Measurements from ENCODE around the gene MRAS.

The MRAS gene

DNA sequence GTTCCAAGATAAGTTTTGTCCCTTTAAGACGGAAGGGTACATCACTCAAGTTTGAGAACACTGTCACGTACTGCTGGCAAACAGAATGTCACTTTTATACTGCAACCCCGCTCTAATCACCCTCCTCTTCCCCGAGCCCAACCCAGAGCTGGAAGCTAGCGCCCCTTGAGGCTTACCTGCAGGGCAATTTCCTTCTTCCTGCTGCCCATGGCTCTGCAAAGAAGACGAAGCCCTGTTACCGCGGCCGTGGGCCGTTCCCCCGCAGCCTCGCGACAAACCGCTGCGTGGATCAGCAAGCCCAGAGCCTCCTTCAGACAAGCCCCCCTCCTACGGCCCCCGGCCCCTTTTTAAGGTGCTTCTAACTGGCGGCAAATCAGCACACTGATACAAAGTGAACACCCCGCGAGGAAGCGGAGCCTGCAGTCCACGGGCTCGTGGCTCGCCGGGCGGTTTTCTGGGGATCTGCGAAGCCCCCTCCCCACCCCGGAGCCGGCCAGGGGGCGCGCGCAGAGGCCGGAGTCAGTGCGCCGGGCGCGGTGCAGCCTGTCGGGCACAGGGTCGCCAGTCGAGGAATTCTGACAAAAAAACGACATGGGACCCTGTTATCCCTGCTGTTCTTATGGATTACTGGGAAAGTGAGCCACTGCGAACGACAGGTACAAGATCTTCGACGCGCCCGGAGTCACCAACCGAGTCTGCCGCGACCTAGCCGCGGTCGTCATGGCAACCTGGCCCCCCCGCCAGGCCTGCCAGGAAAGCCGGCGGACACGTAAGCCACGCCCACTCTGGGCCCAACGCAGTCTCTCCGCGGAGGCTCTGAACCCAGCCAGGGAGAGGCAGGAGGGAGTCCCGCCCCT lies 19.0 kb upstream of the MRAS start, which contains the start of gene NME9:
Gene NME9 (minus strand): TSS at position 725 of the 857 bp plus-strand sequence. CDS start 516 bp downstream, at position 209.
- peak; percentile 92 to 95 (median 95) for DNase-seq
- POLR2A ChIA-PET, result no interaction called here
- no peaks in the 10 kb centered on the region for H3K9me3 ChIP-seq (ENCODE audit: control extremely low read depth in 1 of 5, control insufficient read depth in 4 of 5, insufficient read depth in 2 of 5, low read depth in 1 of 5, low read length in 4 of 5)
- WGBS (ENCODE audit: insufficient coverage), result 0% methylated on average over 46 of the region's 62 CpGs
- H3K4me3 ChIP-seq (ENCODE audit: control insufficient read depth in 1 of 7, extremely low read depth in 1 of 7, insufficient read depth in 4 of 7, low read depth in 2 of 7, low read length in 6 of 7), result peak within 1 kb of the TSS; percentile 67 to 91 (median 79)
- H3K4me1 ChIP-seq (ENCODE audit: control extremely low read depth in 1 of 4, control insufficient read depth in 4 of 4, insufficient read depth in 4 of 4, low read length in 3 of 4), result peaks cover 5 to 20% (median 16%) of the 10 kb centered on the region in 4 experiments
- H3K27me3 ChIP-seq (replicated peaks in 2 of 5; ENCODE audit: control insufficient read depth in 4 of 5, insufficient read depth in 5 of 5, low read length in 4 of 5), result no peaks in the 10 kb centered on the region
- H3K27ac ChIP-seq (ENCODE audit: insufficient read depth in 1 of 2, low read depth in 1 of 2, low read length in 2 of 2, poor library complexity in 1 of 2, severe bottlenecking in 2 of 2), result peak within 1 kb of the TSS; percentile 1 to 63
- CTCF ChIA-PET, result interaction anchor here (0.7 to 1.7 kb wide), 8 partner anchors 9 to 120 kb away, joined by 3 to 10 read pairs (median 3); no protein-coding TSS in a partner anchor
- no peaks in the 10 kb centered on the region for H3K36me3 ChIP-seq (ENCODE audit: control insufficient read depth in 4 of 4, insufficient read depth in 4 of 4, low read length in 3 of 4)

DNA sequence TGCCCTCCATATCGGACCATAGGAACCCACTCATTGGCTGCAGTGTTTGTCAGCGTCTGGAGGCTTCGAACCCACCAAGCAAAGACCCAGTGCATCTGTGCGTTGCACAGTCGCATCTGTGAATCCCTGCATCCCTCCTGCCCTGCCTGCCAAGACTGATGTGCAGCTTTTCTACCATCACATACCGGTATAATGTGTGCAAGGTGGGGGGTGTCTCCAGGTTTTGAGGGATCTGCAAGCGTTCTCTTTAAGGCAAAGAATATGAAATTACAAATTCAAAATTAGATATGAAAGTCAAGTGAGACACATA lies 18.4 kb upstream of the MRAS start:
- POLR2A ChIA-PET, result no interaction called here
- no peaks in the 10 kb centered on the region for H3K9me3 ChIP-seq (ENCODE audit: control extremely low read depth in 1 of 5, control insufficient read depth in 4 of 5, insufficient read depth in 2 of 5, low read depth in 1 of 5, low read length in 4 of 5)
- WGBS (ENCODE audit: insufficient coverage), result 0% methylated on average over 3 of the region's 7 CpGs
- H3K27ac ChIP-seq (ENCODE audit: insufficient read depth in 1 of 2, low read depth in 1 of 2, low read length in 2 of 2, poor library complexity in 1 of 2, severe bottlenecking in 2 of 2), result no peak overlapping the region
- CTCF ChIA-PET, result interaction anchor here (1.1 to 7.1 kb wide), 4 partner anchors 9 to 144 kb away, joined by 3 to 65 read pairs (median 6); partner anchors contain the start of genes ARMC8 and MRAS
- DNase-seq, result no peak
- no peaks in the 10 kb centered on the region for H3K27me3 ChIP-seq (replicated peaks in 2 of 5; ENCODE audit: control insufficient read depth in 4 of 5, insufficient read depth in 5 of 5, low read length in 4 of 5)
- H3K4me3 ChIP-seq (ENCODE audit: control insufficient read depth in 1 of 7, extremely low read depth in 1 of 7, insufficient read depth in 4 of 7, low read depth in 2 of 7, low read length in 6 of 7), result peak overlapping the region in 6 of 7 experiments; percentile 67 to 91 (median 81)
- H3K36me3 ChIP-seq (ENCODE audit: control insufficient read depth in 4 of 4, insufficient read depth in 4 of 4, low read length in 3 of 4), result no peaks in the 10 kb centered on the region
- peaks cover 5 to 18% (median 16%) of the 10 kb centered on the region in 4 experiments for H3K4me1 ChIP-seq (ENCODE audit: control extremely low read depth in 1 of 4, control insufficient read depth in 4 of 4, insufficient read depth in 4 of 4, low read length in 3 of 4)

GRCh38 chr3:138331143-138331894 lies 17.1 kb upstream of the MRAS start:
- Histone ChIP-seq H3K27ac (ENCODE audit: insufficient read depth in 1 of 2, low read depth in 1 of 2, low read length in 2 of 2, poor library complexity in 1 of 2, severe bottlenecking in 2 of 2) (no peak overlapping the region), H3K36me3 (ENCODE audit: control insufficient read depth in 4 of 4, insufficient read depth in 4 of 4, low read length in 3 of 4) (no peaks in the 10 kb centered on the region), H3K4me3 (ENCODE audit: control insufficient read depth in 1 of 7, extremely low read depth in 1 of 7, insufficient read depth in 4 of 7, low read depth in 2 of 7, low read length in 6 of 7) (no peak overlapping the region), H3K27me3 (replicated peaks in 2 of 5; ENCODE audit: control insufficient read depth in 4 of 5, insufficient read depth in 5 of 5, low read length in 4 of 5) (no peaks in the 10 kb centered on the region), H3K4me1 (ENCODE audit: control extremely low read depth in 1 of 4, control insufficient read depth in 4 of 4, insufficient read depth in 4 of 4, low read length in 3 of 4) (peaks cover 5 to 18% (median 16%) of the 10 kb centered on the region in 4 experiments), H3K9me3 (ENCODE audit: control extremely low read depth in 1 of 5, control insufficient read depth in 4 of 5, insufficient read depth in 2 of 5, low read depth in 1 of 5, low read length in 4 of 5) (no peaks in the 10 kb centered on the region)
- POLR2A ChIA-PET, result interaction anchor here (0.7 kb wide), 1 partner anchor 14 kb away, joined by 3 read pairs; no protein-coding TSS in a partner anchor
- CTCF ChIA-PET, result interaction anchor here (0.8 to 7.1 kb wide), 14 partner anchors 9 to 593 kb away, joined by 3 to 65 read pairs (median 4); partner anchors contain the start of genes ARMC8 and MRAS
- DNase-seq, result peak in 2 of 3 donors; percentile 47 to 59
- WGBS (ENCODE audit: insufficient coverage), result 100% methylated on average over 1 of the region's 6 CpGs

GRCh38 chr3:138332472-138333073 lies 15.8 kb upstream of the MRAS start:
- POLR2A ChIA-PET, result no interaction called here
- CTCF ChIA-PET, result interaction anchor here (1.1 to 7.1 kb wide), 4 partner anchors 13 to 591 kb away, joined by 3 to 65 read pairs (median 8); partner anchors contain the start of gene MRAS
- Histone ChIP-seq H3K9me3 (ENCODE audit: control extremely low read depth in 1 of 5, control insufficient read depth in 4 of 5, insufficient read depth in 2 of 5, low read depth in 1 of 5, low read length in 4 of 5) (no peaks in the 10 kb centered on the region), H3K4me3 (ENCODE audit: control insufficient read depth in 1 of 7, extremely low read depth in 1 of 7, insufficient read depth in 4 of 7, low read depth in 2 of 7, low read length in 6 of 7) (no peak overlapping the region), H3K4me1 (ENCODE audit: control extremely low read depth in 1 of 4, control insufficient read depth in 4 of 4, insufficient read depth in 4 of 4, low read length in 3 of 4) (peaks cover 5 to 18% (median 16%) of the 10 kb centered on the region in 4 experiments), H3K36me3 (ENCODE audit: control insufficient read depth in 4 of 4, insufficient read depth in 4 of 4, low read length in 3 of 4) (no peaks in the 10 kb centered on the region), H3K27me3 (replicated peaks in 2 of 5; ENCODE audit: control insufficient read depth in 4 of 5, insufficient read depth in 5 of 5, low read length in 4 of 5) (no peaks in the 10 kb centered on the region), H3K27ac (ENCODE audit: insufficient read depth in 1 of 2, low read depth in 1 of 2, low read length in 2 of 2, poor library complexity in 1 of 2, severe bottlenecking in 2 of 2) (no peak overlapping the region)
- no CpG with 5 or more reads among the region's 4 CpGs for WGBS (ENCODE audit: insufficient coverage)
- peak; percentile 45 to 73 (median 72) for DNase-seq

DNA sequence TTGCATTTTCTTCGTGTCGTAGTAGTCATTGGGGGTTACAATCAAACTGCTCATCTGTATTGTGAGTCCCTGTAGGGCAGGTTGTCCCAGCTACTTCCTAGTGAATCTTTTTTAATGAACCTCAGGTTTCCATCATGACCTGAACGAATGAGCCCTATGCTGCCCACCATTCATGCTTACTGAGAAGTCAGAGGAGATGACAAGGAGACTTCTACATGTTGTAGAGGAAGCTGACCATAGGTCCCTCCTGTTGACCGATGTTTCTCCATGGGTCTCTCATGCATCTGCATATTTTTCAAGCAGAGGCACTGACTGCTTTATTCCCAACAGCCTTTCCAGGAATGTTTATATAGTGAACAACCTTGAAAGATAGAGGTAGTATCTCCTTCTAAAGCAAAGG lies 13.8 kb upstream of the MRAS start:
- WGBS (ENCODE audit: insufficient coverage), result 93% methylated on average over 3 of the region's 4 CpGs
- ChIA-PET CTCF (interaction anchor here (1.2 to 7.1 kb wide), 2 partner anchors 11 to 581 kb away, joined by 3 to 65 read pairs; partner anchors contain the start of gene MRAS), POLR2A (no interaction called here)
- no peaks in the 10 kb centered on the region for H3K9me3 ChIP-seq (ENCODE audit: control extremely low read depth in 1 of 5, control insufficient read depth in 4 of 5, insufficient read depth in 2 of 5, low read depth in 1 of 5, low read length in 4 of 5)
- no peak overlapping the region for H3K4me3 ChIP-seq (ENCODE audit: control insufficient read depth in 1 of 7, extremely low read depth in 1 of 7, insufficient read depth in 4 of 7, low read depth in 2 of 7, low read length in 6 of 7)
- DNase-seq, result no peak
- no peak overlapping the region for H3K27ac ChIP-seq (ENCODE audit: insufficient read depth in 1 of 2, low read depth in 1 of 2, low read length in 2 of 2, poor library complexity in 1 of 2, severe bottlenecking in 2 of 2)
- peaks cover 0 to 6% (median 4%) of the 10 kb centered on the region in 4 experiments for H3K4me1 ChIP-seq (ENCODE audit: control extremely low read depth in 1 of 4, control insufficient read depth in 4 of 4, insufficient read depth in 4 of 4, low read length in 3 of 4)
- H3K27me3 ChIP-seq (replicated peaks in 2 of 5; ENCODE audit: control insufficient read depth in 4 of 5, insufficient read depth in 5 of 5, low read length in 4 of 5), result no peaks in the 10 kb centered on the region
- H3K36me3 ChIP-seq (ENCODE audit: control insufficient read depth in 4 of 4, insufficient read depth in 4 of 4, low read length in 3 of 4), result no peaks in the 10 kb centered on the region

GRCh38 chr3:138336454-138336999 lies 11.9 kb upstream of the MRAS start:
- no peak for DNase-seq
- no peak overlapping the region for H3K27ac ChIP-seq (ENCODE audit: insufficient read depth in 1 of 2, low read depth in 1 of 2, low read length in 2 of 2, poor library complexity in 1 of 2, severe bottlenecking in 2 of 2)
- WGBS (ENCODE audit: insufficient coverage), result 95% methylated on average over 3 of the region's 4 CpGs
- no peak overlapping the region for H3K4me3 ChIP-seq (ENCODE audit: control insufficient read depth in 1 of 7, extremely low read depth in 1 of 7, insufficient read depth in 4 of 7, low read depth in 2 of 7, low read length in 6 of 7)
- no peaks in the 10 kb centered on the region for H3K36me3 ChIP-seq (ENCODE audit: control insufficient read depth in 4 of 4, insufficient read depth in 4 of 4, low read length in 3 of 4)
- H3K4me1 ChIP-seq (ENCODE audit: control extremely low read depth in 1 of 4, control insufficient read depth in 4 of 4, insufficient read depth in 4 of 4, low read length in 3 of 4), result no peaks in the 10 kb centered on the region
- no peaks in the 10 kb centered on the region for H3K27me3 ChIP-seq (replicated peaks in 2 of 5; ENCODE audit: control insufficient read depth in 4 of 5, insufficient read depth in 5 of 5, low read length in 4 of 5)
- H3K9me3 ChIP-seq (ENCODE audit: control extremely low read depth in 1 of 5, control insufficient read depth in 4 of 5, insufficient read depth in 2 of 5, low read depth in 1 of 5, low read length in 4 of 5), result no peaks in the 10 kb centered on the region
- ChIA-PET CTCF (interaction anchor here (0.7 to 7.1 kb wide), 3 partner anchors 9 to 1492 kb away, joined by 3 to 65 read pairs (median 3); partner anchors contain the start of gene MRAS), POLR2A (interaction anchor here (0.6 kb wide), 1 partner anchor 35 kb away, joined by 3 read pairs; no protein-coding TSS in a partner anchor)

Measured in common myeloid progenitor, CD34-positive (primary cell).